HG03066 (cell line): ENCODE measurements around the gene XRN1.
"Not testable (repeated sequence)": the region's sequence is repeated elsewhere in the genome, so short reads cannot be mapped to it uniquely, and the experiment has no call there.

Source experiments
- ATAC-seq: cut with Tn5 transposase; IDR thresholded peaks from one replicate; pipeline ENCODE4 v1.9.1; 2021; ENCODE audit warnings: low read depth; ENCODE audit not compliant: unreplicated experiment

The XRN1 gene

GRCh38 chr3:142436951-142437585, 10.8 kb downstream of the XRN1 start:
- ATAC-seq = no peak

- no peak for ATAC-seq
Measured at GRCh38 chr3:142434503-142434902, 13.3 kb downstream of the XRN1 start.

GRCh38 chr3:142433110-142433509, 14.7 kb downstream of the XRN1 start:
- ATAC-seq = no peak

GRCh38 chr3:142429582-142429981, 18.3 kb downstream of the XRN1 start:
- no peak for ATAC-seq

GRCh38 chr3:142424754-142425153, 23.1 kb downstream of the XRN1 start:
- no peak for ATAC-seq

- no peak for ATAC-seq
Measured at GRCh38 chr3:142418926-142419592, 28.8 kb downstream of the XRN1 start.

GRCh38 chr3:142417302-142417701, 30.5 kb downstream of the XRN1 start:
- no peak for ATAC-seq

- ATAC-seq = not testable (repeated sequence)
Measured at GRCh38 chr3:142400537-142400936, 47.3 kb downstream of the XRN1 start.

- ATAC-seq = no peak
Measured at GRCh38 chr3:142394921-142395622, 52.8 kb downstream of the XRN1 start.

- ATAC-seq = no peak
Measured at GRCh38 chr3:142385078-142385477, 62.8 kb downstream of the XRN1 start.

GRCh38 chr3:142374687-142375086, 73.2 kb downstream of the XRN1 start:
- ATAC-seq = no peak

GRCh38 chr3:142369576-142369975, 78.3 kb downstream of the XRN1 start:
- ATAC-seq = not testable (repeated sequence)

GRCh38 chr3:142366434-142366833, 81.4 kb downstream of the XRN1 start:
- ATAC-seq = no peak

GRCh38 chr3:142363936-142364467, 83.8 kb downstream of the XRN1 start:
- ATAC-seq = no peak

- not testable (repeated sequence) for ATAC-seq
Measured at GRCh38 chr3:142363433-142363832, 84.4 kb downstream of the XRN1 start.

- no peak for ATAC-seq
Measured at GRCh38 chr3:142359367-142359766, 88.5 kb downstream of the XRN1 start.

GRCh38 chr3:142356818-142357217, 91.0 kb downstream of the XRN1 start:
- no peak for ATAC-seq

- no peak for ATAC-seq
Measured at GRCh38 chr3:142355692-142356091, 92.1 kb downstream of the XRN1 start.

- no peak for ATAC-seq
Measured at GRCh38 chr3:142354076-142354475, 93.8 kb downstream of the XRN1 start.

- no peak for ATAC-seq
Measured at GRCh38 chr3:142353571-142353970, 94.3 kb downstream of the XRN1 start.

- not testable (repeated sequence) for ATAC-seq
Measured at GRCh38 chr3:142352698-142353097, 95.1 kb downstream of the XRN1 start.
